Ishikawa (cell line): Measurements from ENCODE around the gene NFE2L1.
A peak's percentile ranks its signal among the peaks of the same experiment; 100 is the strongest.

ENCODE experiments used
- CEBPB ChIP-seq: IDR thresholded peaks from 2 replicates; pipeline ENCODE4 v1.6.1; 2012
- CREB1 ChIP-seq: IDR thresholded peaks from 2 replicates; pipeline ENCODE4 v1.6.1; 2012; ENCODE audit warnings: low read depth
- EGR1 ChIP-seq: IDR thresholded peaks from 2 replicates; pipeline ENCODE4 v1.6.1; 2012
- EP300 ChIP-seq: IDR thresholded peaks from 2 replicates; pipeline ENCODE4 v1.6.1; 2012; ENCODE audit warnings: borderline replicate concordance
- FOXM1 ChIP-seq: IDR thresholded peaks from 2 replicates; pipeline ENCODE4 v1.6.1; 2012; ENCODE audit warnings: low read depth, borderline replicate concordance
- NFIC ChIP-seq: IDR thresholded peaks from 2 replicates; pipeline ENCODE4 v1.6.1; 2012
- RAD21 ChIP-seq: IDR thresholded peaks from 2 replicates; pipeline ENCODE4 v1.6.1; 2012; ENCODE audit warnings: low read depth
- TAF1 ChIP-seq: IDR thresholded peaks from 2 replicates; pipeline ENCODE4 v1.6.1; 2012; ENCODE audit warnings: low read depth, mild to moderate bottlenecking
- TCF12 ChIP-seq: IDR thresholded peaks from 2 replicates; pipeline ENCODE4 v1.6.1; 2012; ENCODE audit warnings: low read depth
- TEAD4 ChIP-seq: IDR thresholded peaks from 2 replicates; pipeline ENCODE4 v1.6.1; 2012
- YY1 ChIP-seq: IDR thresholded peaks from 2 replicates; pipeline ENCODE4 v1.6.1; 2012; ENCODE audit warnings: low read depth
- ZBTB7A ChIP-seq: IDR thresholded peaks from 2 replicates; pipeline ENCODE4 v1.6.1; 2012; ENCODE audit warnings: low read depth
- TF ChIP-seq, protein P1 (sequence below): IDR thresholded peaks from 2 replicates; pipeline ENCODE4 v1.6.1; 2012
- TF ChIP-seq, protein P2 (sequence below): IDR thresholded peaks from 2 replicates; pipeline ENCODE4 v1.6.1; 2012
- TF ChIP-seq, protein P3 (sequence below): IDR thresholded peaks from 2 replicates; pipeline ENCODE4 v1.6.1; 2012; ENCODE audit warnings: low read depth, mild to moderate bottlenecking

Gene NFE2L1

DNA sequence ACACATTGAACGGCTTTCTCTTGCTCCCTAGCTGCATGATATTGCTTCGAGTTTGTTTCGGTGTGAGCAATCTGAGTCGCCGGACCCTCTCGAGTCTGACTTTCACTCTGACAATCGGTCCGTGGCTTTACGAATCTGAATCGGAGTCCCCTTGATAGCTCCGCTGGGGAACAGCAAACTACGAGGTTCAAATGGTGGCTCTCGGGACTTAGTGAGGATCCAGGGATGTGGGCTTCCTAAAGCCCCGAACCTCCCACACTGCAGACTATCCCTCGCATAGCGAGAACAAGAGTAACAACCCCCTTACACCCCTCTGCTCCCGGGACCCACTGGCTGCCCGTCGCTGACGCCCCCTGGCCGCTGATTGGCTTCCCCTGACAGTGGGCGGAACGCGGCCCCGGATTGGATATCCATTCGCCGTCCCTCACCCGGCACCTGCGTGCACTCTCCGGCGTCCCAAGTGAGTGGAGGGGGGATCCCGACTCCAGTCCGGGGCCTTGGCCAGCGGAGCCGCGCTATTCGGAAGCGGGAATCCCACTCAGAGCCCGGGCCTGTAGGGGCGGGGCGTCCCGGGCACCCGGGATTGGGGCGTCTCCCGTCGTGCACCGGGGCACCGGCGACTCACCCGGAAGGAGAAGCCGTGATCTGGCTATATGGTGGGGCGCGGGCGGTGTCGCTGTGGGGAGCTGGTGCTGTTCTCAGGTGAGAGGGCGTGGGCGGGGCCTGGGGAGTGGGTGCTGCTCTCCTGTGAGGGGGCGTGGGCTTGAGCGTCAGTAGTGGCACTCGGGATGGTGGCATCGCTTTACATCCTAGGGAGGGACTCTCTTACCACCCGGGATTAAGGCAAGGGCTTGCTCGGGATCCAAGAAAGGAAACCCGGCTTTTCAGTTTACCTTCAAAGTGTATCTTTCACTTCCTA lies 59.2 kb downstream of the NFE2L1 start, which contains the start of gene SNX11:
Gene SNX11, plus strand, starts transcription at position 630 of the 919 bp plus-strand sequence. CDS start 4,278 bp downstream, outside the sequence.
- TF ChIP-seq, protein P1, sequence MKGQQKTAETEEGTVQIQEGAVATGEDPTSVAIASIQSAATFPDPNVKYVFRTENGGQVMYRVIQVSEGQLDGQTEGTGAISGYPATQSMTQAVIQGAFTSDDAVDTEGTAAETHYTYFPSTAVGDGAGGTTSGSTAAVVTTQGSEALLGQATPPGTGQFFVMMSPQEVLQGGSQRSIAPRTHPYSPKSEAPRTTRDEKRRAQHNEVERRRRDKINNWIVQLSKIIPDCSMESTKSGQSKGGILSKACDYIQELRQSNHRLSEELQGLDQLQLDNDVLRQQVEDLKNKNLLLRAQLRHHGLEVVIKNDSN = 0 out of 2 replicates have a peak, but pooled peaks have one; percentile 20
- TF ChIP-seq, protein P2, sequence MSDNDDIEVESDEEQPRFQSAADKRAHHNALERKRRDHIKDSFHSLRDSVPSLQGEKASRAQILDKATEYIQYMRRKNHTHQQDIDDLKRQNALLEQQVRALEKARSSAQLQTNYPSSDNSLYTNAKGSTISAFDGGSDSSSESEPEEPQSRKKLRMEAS = peak; percentile 82
- peak; percentile 94 for TF ChIP-seq EGR1
- TF ChIP-seq EP300 = peak; percentile 33; the same call in 1 of the 2 replicates
- TF ChIP-seq CEBPB = no peak
- peak; percentile 57; the same call in 1 of the 2 replicates for TF ChIP-seq TAF1
- peak; percentile 88 for TF ChIP-seq ZBTB7A
- TF ChIP-seq RAD21 = no peak; the same call in 1 of the 2 replicates
- TF ChIP-seq, protein P3, sequence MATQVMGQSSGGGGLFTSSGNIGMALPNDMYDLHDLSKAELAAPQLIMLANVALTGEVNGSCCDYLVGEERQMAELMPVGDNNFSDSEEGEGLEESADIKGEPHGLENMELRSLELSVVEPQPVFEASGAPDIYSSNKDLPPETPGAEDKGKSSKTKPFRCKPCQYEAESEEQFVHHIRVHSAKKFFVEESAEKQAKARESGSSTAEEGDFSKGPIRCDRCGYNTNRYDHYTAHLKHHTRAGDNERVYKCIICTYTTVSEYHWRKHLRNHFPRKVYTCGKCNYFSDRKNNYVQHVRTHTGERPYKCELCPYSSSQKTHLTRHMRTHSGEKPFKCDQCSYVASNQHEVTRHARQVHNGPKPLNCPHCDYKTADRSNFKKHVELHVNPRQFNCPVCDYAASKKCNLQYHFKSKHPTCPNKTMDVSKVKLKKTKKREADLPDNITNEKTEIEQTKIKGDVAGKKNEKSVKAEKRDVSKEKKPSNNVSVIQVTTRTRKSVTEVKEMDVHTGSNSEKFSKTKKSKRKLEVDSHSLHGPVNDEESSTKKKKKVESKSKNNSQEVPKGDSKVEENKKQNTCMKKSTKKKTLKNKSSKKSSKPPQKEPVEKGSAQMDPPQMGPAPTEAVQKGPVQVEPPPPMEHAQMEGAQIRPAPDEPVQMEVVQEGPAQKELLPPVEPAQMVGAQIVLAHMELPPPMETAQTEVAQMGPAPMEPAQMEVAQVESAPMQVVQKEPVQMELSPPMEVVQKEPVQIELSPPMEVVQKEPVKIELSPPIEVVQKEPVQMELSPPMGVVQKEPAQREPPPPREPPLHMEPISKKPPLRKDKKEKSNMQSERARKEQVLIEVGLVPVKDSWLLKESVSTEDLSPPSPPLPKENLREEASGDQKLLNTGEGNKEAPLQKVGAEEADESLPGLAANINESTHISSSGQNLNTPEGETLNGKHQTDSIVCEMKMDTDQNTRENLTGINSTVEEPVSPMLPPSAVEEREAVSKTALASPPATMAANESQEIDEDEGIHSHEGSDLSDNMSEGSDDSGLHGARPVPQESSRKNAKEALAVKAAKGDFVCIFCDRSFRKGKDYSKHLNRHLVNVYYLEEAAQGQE = no peak
- TF ChIP-seq TEAD4 = 0 out of 2 replicates have a peak, but pooled peaks have one; percentile 6
- no peak for TF ChIP-seq NFIC
- TF ChIP-seq FOXM1 = 0 out of 2 replicates have a peak, but pooled peaks have one; percentile 34
- TF ChIP-seq CREB1 = no peak
- TF ChIP-seq YY1 = peak; percentile 54; the same call in 1 of the 2 replicates
- TF ChIP-seq TCF12 = peak; percentile 56

DNA sequence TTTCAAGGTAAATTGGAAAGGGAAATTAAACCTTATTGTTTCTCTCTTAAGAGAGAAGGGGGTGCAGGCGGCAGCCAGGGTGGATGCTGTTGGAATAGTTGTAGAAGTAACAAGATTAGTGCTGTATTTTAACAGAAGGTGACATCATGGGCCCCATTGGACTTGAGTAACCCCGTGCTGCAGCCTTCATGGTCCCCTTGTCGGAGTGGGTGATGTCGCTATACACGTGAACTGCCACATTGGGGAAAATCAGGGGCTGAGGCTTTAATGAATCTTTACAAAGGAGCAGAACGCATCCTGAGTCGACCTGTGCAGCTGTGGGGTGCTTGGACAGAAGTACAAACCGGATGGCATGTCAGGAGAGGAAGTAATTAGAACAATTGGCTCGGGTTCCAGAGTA lies 62.6 kb downstream of the NFE2L1 start:
- TF ChIP-seq, protein P3 = no peak
- TF ChIP-seq TCF12 = no peak
- no peak for TF ChIP-seq NFIC
- no peak for TF ChIP-seq CREB1
- no peak for TF ChIP-seq FOXM1
- TF ChIP-seq, protein P2 = no peak
